HL-60/S4 treated with phorbol 12-myristate 13-acetate at 8.2 ng/mL for 4 days and 3 days (cell line): Measurements from ENCODE around the gene PLPP6.
"Not testable (repeated sequence)": the region's sequence is repeated elsewhere in the genome, so short reads cannot be mapped to it uniquely, and the experiment has no call there.

Experiments used
- in situ Hi-C: fragments of 300-500 bp; cut with MboI; formaldehyde crosslinking; loops from 2 replicates; pipeline ENCODE4 v1.15.0; 2022; ENCODE audit warnings: low sequenced_read_pairs

The PLPP6 gene

GRCh38 chr9:4662108-4662988, at the start of gene PLPP6:
Gene PLPP6 (plus strand): TSS chr9:4662294. CDS start chr9:4662376, 82 bp downstream.
- in situ Hi-C loops = no loop called here

GRCh38 chr9:4614627-4615026, 47.5 kb upstream of the PLPP6 start:
- in situ Hi-C loops = no loop called here

GRCh38 chr9:4615251-4615650, 46.8 kb upstream of the PLPP6 start:
- in situ Hi-C loops = no loop called here

- in situ Hi-C loops = no loop called here
Observed at GRCh38 chr9:4615778-4616177, 46.3 kb upstream of the PLPP6 start.

GRCh38 chr9:4617752-4618151, 44.3 kb upstream of the PLPP6 start:
- in situ Hi-C loops = no loop called here

GRCh38 chr9:4618700-4619099, 43.4 kb upstream of the PLPP6 start:
- in situ Hi-C loops = no loop called here

- in situ Hi-C loops = no loop called here
Observed at GRCh38 chr9:4620057-4620765, 41.9 kb upstream of the PLPP6 start.

GRCh38 chr9:4620881-4621555, 41.1 kb upstream of the PLPP6 start:
- in situ Hi-C loops = no loop called here

GRCh38 chr9:4622016-4622415, 40.1 kb upstream of the PLPP6 start:
- in situ Hi-C loops = no loop called here

GRCh38 chr9:4630836-4631235, 31.3 kb upstream of the PLPP6 start:
- in situ Hi-C loops = no loop called here

- in situ Hi-C loops = no loop called here
Observed at GRCh38 chr9:4638968-4639367, 23.1 kb upstream of the PLPP6 start.

- in situ Hi-C loops = no loop called here
Observed at GRCh38 chr9:4639420-4639819, 22.7 kb upstream of the PLPP6 start.

- in situ Hi-C loops = no loop called here
Observed at GRCh38 chr9:4640027-4640426, 22.1 kb upstream of the PLPP6 start.

GRCh38 chr9:4642351-4642750, 19.7 kb upstream of the PLPP6 start:
- in situ Hi-C loops = no loop called here

GRCh38 chr9:4654084-4654483, 8.0 kb upstream of the PLPP6 start:
- in situ Hi-C loops = no loop called here

GRCh38 chr9:4654538-4654937, 7.6 kb upstream of the PLPP6 start:
- in situ Hi-C loops = no loop called here

- in situ Hi-C loops = not testable (repeated sequence)
Observed at GRCh38 chr9:4656196-4656595, 5.9 kb upstream of the PLPP6 start.

GRCh38 chr9:4656621-4657020, 5.5 kb upstream of the PLPP6 start:
- in situ Hi-C loops = no loop called here

GRCh38 chr9:4657426-4658159, 4.5 kb upstream of the PLPP6 start:
- in situ Hi-C loops = no loop called here

GRCh38 chr9:4660665-4661064, 1.4 kb upstream of the PLPP6 start:
- in situ Hi-C loops = not testable (repeated sequence)

- in situ Hi-C loops = no loop called here
Observed at GRCh38 chr9:4661165-4661564, 929 bp upstream of the PLPP6 start.
